SU-DHL-6 (cell line): ENCODE results near the gene OTULIN.

ENCODE experiments used
- EZH2phosphoT487 ChIP-seq: fragments of 200-600 bp; sonication (generic), shearing (Covaris generic); conservative IDR thresholded peaks from 2 replicates; pipeline ENCODE4 v1.6.1; 2018; ENCODE audit warnings: mild to moderate bottlenecking, antibody characterized with exemption, low read length, moderate library complexity, mixed read lengths
- TF ChIP-seq, protein P1 (sequence below): fragments of 200-600 bp; sonication (generic); IDR thresholded peaks from one replicate; pipeline ENCODE4 v1.5.1; 2017; ENCODE audit warnings: antibody characterized with exemption, mild to moderate bottlenecking, low read length, moderate library complexity; ENCODE audit not compliant: insufficient read depth, poor library complexity, severe bottlenecking

DNA sequence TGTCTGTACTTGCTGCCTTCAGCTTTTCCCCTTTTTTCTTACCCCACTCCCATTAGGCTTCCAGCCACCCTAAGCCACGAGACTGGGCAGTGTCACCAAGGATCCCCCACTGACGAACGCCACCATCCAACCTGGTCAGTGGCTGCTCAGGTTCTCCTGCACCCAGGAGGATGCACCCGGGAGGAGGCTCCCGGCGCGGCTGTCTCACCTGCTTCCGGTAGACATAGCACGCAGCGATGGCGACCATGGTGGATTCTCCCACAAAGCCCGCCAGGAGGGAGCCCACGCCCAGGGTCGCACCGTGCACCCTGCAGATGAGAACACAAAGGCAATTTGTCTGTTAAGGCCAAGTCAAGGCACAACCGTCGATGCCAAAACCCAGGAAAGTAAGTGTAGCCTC is 48.1 kb downstream of the OTULIN start:
- TF ChIP-seq, protein P1, sequence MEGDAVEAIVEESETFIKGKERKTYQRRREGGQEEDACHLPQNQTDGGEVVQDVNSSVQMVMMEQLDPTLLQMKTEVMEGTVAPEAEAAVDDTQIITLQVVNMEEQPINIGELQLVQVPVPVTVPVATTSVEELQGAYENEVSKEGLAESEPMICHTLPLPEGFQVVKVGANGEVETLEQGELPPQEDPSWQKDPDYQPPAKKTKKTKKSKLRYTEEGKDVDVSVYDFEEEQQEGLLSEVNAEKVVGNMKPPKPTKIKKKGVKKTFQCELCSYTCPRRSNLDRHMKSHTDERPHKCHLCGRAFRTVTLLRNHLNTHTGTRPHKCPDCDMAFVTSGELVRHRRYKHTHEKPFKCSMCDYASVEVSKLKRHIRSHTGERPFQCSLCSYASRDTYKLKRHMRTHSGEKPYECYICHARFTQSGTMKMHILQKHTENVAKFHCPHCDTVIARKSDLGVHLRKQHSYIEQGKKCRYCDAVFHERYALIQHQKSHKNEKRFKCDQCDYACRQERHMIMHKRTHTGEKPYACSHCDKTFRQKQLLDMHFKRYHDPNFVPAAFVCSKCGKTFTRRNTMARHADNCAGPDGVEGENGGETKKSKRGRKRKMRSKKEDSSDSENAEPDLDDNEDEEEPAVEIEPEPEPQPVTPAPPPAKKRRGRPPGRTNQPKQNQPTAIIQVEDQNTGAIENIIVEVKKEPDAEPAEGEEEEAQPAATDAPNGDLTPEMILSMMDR, result no peak
- TF ChIP-seq EZH2phosphoT487, result no peak
